Astrocyte of the spinal cord (primary cell): Measurements from ENCODE around the gene B2M.
"Not testable (repeated sequence)": the region's sequence is repeated elsewhere in the genome, so short reads cannot be mapped to it uniquely, and the experiment has no call there.

Source experiments
- DNase-seq: peaks from one replicate; pipeline ENCODE4 v3.0.0; 2011; ENCODE audit warnings: low read depth, low spot score
- H3K4me3 ChIP-seq: 2 replicates; pipeline ENCODE4 v1.5.1; 2011; ENCODE audit warnings: low read depth, mild to moderate bottlenecking, low read length, moderate library complexity
- in situ Hi-C: cut with HindIII; loops from 2 replicates; pipeline ENCODE4 v1.10.0; 2017; ENCODE audit warnings: low sequenced_read_pairs
- TF ChIP-seq, protein P1 (sequence below): IDR thresholded peaks from 2 replicates; pipeline ENCODE4 v1.5.1; 2012; ENCODE audit warnings: low read depth, mild to moderate bottlenecking, low read length, inconsistent platforms

Gene B2M

DNA sequence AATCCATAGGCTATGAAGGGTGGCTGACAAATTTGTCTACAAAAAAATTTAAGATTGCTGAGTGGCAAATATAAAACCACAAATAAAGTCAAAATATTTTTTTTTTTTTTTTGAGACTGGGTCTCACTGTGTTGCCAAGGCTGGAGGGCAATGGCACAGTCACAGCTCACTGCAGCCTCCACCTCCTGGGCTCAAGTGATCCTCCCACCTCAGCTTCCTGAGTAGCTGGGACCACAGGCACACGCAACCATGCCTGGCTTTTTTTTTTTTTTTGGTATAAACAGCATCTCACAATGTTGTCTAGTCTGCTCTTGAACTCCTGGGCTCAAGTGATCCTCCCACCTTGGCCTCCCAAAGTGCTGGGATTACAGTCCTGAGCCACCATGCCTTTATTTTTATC lies 21.1 kb upstream of the B2M start:
- in situ Hi-C loops, H3K4me3 ChIP-seq, DNase-seq: not testable (repeated sequence)

DNA sequence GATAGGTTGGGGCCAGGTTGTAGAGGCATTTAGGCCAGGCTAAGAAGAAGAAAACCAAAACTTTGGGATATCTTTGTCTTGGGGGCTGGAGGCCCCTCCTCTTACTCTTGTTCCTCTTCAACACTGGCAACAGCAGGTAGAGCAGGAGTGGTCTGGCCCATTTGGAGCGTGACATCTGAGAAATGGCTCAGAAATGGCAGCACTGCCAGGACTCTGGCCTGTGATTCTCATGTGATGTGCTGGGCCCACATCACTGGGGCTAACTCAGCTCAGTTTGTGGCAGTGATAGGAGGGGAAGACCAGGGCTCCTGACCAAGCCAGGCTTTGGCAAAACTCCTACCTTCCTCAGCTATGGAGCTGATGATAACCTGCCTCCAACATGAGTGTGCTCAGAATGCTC lies 18.7 kb upstream of the B2M start:
- TF ChIP-seq, protein P1, sequence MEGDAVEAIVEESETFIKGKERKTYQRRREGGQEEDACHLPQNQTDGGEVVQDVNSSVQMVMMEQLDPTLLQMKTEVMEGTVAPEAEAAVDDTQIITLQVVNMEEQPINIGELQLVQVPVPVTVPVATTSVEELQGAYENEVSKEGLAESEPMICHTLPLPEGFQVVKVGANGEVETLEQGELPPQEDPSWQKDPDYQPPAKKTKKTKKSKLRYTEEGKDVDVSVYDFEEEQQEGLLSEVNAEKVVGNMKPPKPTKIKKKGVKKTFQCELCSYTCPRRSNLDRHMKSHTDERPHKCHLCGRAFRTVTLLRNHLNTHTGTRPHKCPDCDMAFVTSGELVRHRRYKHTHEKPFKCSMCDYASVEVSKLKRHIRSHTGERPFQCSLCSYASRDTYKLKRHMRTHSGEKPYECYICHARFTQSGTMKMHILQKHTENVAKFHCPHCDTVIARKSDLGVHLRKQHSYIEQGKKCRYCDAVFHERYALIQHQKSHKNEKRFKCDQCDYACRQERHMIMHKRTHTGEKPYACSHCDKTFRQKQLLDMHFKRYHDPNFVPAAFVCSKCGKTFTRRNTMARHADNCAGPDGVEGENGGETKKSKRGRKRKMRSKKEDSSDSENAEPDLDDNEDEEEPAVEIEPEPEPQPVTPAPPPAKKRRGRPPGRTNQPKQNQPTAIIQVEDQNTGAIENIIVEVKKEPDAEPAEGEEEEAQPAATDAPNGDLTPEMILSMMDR: no peak
- DNase-seq: no peak
- no peak overlapping the region for H3K4me3 ChIP-seq
- in situ Hi-C loops: no loop called here

DNA sequence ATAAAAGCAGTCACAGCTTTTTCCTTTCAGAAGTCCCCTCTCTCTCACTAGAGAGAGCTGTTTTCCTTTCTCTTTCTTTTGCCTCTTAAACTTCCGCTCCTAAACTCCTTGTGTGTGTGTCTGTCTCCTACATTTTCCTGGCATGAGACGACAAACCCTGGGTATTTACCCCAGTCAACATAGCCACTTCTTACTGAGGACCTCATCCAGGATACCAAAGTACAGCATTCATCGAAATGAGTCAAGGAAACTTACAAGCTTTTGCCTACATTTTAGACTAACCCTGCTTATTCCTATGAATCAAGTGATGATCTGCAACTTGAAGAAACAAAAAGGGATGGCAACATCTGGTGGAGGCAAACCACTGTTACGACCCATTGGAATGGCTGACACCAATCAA lies 16.9 kb upstream of the B2M start:
- in situ Hi-C loops: no loop called here
- H3K4me3 ChIP-seq: no peak overlapping the region
- TF ChIP-seq, protein P1: no peak
- DNase-seq: no peak

DNA sequence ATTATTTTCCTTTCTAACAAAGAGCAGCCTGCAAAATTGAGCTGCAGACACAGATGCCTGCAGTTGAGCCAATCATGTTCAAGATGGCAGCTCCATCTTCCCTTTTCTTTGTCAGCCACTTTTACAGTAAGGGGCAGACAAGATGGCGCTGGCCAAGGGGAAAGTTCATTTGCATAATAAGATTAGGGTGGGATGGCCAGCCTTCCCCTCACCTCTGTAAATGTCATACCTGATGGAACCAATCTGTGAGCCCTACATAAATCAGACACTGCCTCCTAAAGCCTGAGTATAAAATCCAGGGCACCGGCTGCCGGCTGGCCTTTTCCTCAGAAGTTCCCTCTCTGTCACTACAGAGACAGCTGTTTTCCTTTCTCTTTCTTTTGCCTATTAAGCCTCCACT lies 16.0 kb upstream of the B2M start:
- TF ChIP-seq, protein P1: no peak
- no peak for DNase-seq
- in situ Hi-C loops: no loop called here
- no peak overlapping the region for H3K4me3 ChIP-seq

DNA sequence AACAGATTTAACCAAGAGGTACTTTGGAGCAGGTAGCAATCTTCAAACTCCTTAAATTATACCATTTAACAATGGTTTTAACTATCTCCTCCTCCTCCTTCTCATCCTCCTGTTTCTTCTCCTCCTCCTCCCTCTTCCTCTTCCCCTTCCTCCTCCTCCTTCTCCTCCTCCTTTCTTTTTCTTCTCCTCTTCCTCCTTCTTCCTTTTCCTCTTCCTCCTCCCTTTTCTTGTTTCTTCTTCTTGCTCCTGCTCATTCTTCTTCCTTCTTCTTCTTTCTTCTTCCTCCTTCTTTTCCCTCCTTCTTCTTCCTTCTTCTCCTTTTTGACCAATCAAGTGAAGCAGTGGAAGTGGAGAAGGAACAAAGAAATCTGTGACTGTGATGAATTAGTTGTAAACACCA lies 14.3 kb upstream of the B2M start:
- in situ Hi-C loops: no loop called here
- TF ChIP-seq, protein P1: no peak
- DNase-seq: no peak
- no peak overlapping the region for H3K4me3 ChIP-seq

DNA sequence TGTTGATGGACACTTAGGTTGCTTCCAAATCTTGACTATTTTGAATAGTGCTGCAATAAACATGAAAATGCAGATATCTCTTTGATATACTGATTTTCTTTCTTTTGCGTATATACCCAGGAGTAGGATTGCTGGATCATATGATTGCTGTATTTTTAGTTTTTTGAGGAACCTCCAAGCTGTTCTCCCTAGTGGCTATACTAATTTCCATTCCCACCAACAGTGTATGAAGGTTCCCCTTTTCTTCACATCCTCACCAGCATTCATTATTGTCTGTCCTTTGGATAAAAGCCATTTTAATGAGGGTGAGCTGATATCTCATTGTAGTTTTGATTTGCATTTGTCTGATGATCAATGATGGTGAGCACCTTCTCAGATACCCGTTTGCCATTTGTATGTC lies 12.7 kb upstream of the B2M start:
- no peak overlapping the region for H3K4me3 ChIP-seq
- in situ Hi-C loops: no loop called here
- DNase-seq: no peak
- TF ChIP-seq, protein P1: no peak

DNA sequence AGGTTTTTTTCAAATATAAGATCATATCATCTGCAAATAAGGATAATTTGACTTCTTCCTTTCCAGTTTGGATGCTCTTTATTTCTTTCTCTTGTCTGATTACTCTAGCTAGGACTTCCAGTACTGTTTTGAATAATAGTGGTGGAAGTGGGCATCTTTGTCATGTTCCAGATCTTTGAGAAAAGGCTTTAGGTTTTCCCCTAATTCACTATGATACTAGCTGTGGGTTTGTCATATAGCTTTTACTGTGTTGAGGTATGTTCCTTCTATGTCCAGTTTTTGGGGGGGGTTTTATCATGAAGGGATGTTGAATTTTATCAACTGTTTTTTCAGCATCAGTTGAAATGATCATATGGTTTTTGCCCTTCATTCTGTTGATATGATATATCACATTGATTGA lies 10.6 kb upstream of the B2M start:
- DNase-seq, H3K4me3 ChIP-seq, in situ Hi-C loops: not testable (repeated sequence)

DNA sequence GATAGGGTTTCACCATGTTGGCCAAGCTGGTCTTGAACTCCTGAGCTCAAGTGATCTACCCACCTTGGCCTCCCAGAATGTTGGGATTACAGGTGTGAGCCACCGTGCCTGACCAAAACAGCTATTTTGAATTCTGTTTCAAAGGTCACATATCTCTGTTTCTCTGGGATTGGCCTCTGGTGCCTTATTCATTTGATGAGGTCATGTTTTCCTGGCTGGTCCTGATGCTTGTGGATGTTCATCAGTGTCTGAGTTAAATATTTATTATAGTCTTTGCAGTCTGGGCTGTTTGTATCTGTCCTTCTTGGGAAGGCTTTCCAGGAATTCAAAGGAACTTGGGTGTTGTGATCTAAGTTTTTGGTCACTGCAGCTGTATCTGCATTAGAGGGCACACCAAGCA lies 5.3 kb upstream of the B2M start:
- TF ChIP-seq, protein P1: no peak
- no peak overlapping the region for H3K4me3 ChIP-seq
- no peak for DNase-seq
- in situ Hi-C loops: no loop called here
